D721Med (cell line): ENCODE results near the gene NXF3.
A peak's percentile ranks its signal among the peaks of the same experiment; 100 is the strongest.
"Not testable (repeated sequence)": the region's sequence is repeated elsewhere in the genome, so short reads cannot be mapped to it uniquely, and the experiment has no call there.

ENCODE experiments used
- DNase-seq: peaks from one replicate; pipeline ENCODE4 v3.0.0; 2011; ENCODE audit warnings: low spot score; ENCODE audit not compliant: insufficient read length
- FAIRE-seq: peaks from 2 replicates; lab custom pipeline; 2011; peaks lifted over from hg19 to GRCh38; lab: Jason Lieb, UNC
- TF ChIP-seq, protein P1 (sequence below): IDR thresholded peaks from 2 replicates; pipeline ENCODE4 v1.5.1; 2012; ENCODE audit warnings: mild to moderate bottlenecking, control low read depth; ENCODE audit not compliant: insufficient read depth; ENCODE audit errors: missing control alignments

NXF3 gene

DNA sequence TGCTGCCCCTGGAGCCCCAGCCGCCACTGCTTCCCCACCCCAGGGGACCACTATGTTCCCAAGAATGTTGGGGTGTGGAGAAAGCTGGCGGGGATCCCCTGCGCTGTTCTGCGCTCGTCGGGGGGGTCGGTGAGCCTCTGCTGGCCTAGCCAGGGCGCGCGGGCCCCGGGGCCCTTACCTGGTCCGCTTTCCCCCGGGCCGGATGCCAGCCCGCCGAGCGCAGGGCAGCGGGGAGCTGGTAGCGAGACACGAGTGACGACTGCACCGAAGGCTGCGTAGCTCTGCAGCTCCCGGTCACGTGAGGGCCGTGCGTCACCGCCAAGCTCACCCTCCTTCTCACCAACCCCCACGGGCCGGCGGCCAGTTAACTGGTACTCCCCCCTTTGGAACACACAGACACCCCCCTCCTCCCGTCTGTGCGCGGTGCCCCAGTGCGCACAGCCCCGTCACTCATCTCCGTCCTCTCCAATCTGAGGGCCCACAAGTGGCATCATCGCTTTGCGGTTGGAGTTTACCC lies 29.0 kb downstream of the NXF3 start, which contains the start of gene BEX1:
Gene BEX1 (minus strand): TSS at position 254 of the 517 bp plus-strand sequence. CDS start 897 bp downstream, outside the sequence.
- DNase-seq (peak; percentile 22), FAIRE-seq (no peak)
- TF ChIP-seq, protein P1, sequence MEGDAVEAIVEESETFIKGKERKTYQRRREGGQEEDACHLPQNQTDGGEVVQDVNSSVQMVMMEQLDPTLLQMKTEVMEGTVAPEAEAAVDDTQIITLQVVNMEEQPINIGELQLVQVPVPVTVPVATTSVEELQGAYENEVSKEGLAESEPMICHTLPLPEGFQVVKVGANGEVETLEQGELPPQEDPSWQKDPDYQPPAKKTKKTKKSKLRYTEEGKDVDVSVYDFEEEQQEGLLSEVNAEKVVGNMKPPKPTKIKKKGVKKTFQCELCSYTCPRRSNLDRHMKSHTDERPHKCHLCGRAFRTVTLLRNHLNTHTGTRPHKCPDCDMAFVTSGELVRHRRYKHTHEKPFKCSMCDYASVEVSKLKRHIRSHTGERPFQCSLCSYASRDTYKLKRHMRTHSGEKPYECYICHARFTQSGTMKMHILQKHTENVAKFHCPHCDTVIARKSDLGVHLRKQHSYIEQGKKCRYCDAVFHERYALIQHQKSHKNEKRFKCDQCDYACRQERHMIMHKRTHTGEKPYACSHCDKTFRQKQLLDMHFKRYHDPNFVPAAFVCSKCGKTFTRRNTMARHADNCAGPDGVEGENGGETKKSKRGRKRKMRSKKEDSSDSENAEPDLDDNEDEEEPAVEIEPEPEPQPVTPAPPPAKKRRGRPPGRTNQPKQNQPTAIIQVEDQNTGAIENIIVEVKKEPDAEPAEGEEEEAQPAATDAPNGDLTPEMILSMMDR, result no peak

DNA sequence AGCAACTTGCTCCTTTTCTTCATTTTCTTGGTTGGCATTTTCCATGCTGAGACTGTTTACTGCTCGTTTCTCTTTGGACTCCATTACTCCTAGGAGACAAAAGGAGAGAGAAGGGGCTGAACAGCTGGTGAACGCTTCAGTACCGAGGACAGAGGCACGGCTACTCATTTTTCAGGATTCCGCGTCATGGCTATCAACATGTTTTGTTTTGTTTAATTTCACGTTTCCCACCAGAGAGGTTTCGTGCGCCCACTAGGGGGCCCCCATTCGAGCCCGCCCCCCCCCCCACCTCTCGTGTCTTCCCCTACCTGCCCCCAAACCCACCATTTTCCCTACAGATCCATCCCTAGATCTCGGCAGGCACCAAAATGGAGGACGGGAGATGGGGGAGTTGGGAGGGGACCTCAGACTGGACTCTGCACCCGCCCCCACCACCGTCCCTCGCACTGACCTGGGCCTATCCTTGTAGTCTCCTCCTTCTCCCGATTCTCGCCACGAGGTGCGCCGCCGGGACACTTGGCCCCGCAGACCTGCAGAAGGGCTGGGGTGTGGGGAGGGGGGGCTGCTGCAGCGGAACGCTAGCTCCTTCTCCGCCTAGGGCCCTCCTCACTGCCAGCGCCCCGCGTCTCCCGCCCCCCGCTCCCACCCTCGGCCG lies 29.6 kb downstream of the NXF3 start:
- no peak for DNase-seq
- FAIRE-seq, result no peak
- TF ChIP-seq, protein P1, result no peak

DNA sequence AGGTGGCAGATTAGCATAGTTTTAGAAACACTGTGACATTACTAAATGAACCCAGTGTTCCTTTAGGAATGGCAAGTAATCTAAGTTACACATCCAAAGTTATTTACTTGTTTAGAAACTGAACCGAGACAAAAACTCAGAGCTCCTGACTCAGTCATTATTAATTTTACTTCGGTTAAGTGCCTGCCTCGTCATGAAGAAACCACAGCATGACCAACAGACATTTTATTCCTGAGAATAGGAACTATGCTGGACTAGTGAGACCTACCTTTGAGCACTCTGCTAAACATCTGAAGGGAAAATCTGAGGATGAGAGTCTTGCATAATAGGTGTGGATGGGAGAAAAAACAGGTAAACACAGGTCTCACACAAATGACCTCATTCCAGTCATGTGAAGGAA lies 31.5 kb downstream of the NXF3 start:
- DNase-seq (no peak), FAIRE-seq (no peak)
- TF ChIP-seq, protein P1, result no peak

DNA sequence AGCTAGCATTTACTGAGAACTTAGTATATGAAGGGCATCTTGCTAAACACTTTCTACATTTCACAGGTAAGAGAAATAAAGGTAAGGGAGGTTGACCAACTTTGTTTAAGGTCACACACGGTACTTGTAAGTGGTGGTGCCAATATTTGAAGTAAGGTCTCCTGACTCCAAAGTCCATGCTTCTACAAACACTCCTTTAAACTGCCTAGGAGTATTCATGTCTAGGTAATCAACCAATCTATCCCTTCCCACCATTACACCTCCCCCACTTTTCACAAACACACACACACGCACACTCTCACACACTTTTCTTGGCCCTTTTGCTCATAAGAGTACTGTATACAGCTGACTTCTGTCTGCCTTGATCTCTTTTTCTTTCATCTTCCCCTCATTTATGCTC lies 36.0 kb downstream of the NXF3 start:
- FAIRE-seq (no peak), DNase-seq (no peak)
- TF ChIP-seq, protein P1, result no peak

DNA sequence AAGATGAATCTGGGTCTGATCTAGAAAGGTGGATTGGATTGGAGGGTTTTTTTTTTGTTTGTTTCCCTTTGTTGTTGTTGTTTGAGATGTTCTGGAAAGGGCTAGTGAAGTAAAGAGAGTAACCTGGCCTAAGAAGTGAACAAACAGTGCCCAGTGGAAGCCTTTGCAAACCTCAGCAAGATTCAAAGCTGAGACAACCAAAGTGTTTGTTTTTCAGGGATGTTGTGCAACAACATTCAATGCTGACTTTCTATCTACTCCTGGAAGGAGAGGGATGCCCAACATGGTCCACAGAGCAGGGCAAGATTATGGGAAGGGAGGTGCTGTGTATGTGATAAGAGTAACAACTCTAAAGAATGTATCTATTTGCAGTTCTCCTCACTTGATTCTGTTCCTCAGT lies 40.3 kb downstream of the NXF3 start:
- TF ChIP-seq, protein P1, result no peak
- FAIRE-seq (no peak), DNase-seq (no peak)

DNA sequence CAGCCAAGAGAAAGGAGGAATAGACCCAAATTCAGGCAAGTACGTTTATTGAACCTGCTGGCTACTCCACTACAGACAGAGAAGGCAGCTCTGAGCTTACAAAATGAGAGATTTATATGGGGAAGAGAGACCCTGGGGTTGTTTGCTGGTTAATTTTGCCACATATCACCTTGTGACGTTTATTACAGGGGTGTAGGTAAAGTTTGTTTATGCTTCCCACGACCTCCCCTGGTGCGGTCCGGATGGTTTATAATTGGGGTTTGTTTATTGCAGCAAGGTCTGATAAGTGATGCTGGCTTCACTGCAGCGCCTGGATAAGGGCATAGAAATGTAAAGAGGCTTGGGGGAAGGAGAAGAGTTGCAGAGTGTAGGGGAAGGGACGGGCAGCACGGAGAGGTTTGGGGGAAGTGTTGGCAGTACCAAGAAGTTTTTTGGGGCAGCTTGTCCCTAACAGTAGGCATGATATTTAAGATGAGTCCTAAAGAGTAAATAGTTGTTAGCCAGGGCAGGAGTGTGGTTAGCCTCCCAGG lies 41.6 kb downstream of the NXF3 start:
- FAIRE-seq (no peak), DNase-seq (no peak)
- TF ChIP-seq, protein P1, result no peak

DNA sequence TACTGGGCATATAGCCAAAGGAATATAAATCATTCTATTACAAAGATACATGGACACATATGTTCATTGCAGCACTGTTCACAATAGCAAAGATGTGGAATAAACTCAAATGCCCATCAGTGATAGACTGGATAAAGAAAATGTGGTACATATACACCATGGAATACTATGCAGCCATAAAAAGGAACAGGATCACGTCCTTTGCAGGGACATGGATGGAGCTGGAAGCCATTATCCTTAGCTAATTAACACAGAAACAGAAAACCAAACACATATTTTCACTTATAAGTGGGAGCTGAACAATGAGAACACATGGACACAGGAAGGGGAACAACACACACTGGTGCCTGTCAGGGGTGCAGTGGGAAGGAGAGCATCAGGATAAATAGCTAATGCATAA lies 59.6 kb downstream of the NXF3 start:
- not testable (repeated sequence) for DNase-seq, FAIRE-seq
